ENCODE measurements around the gene CRELD1.
"Not testable (repeated sequence)": the region's sequence is repeated elsewhere in the genome, so short reads cannot be mapped to it uniquely, and the experiment has no call there.

Gene CRELD1

DNA sequence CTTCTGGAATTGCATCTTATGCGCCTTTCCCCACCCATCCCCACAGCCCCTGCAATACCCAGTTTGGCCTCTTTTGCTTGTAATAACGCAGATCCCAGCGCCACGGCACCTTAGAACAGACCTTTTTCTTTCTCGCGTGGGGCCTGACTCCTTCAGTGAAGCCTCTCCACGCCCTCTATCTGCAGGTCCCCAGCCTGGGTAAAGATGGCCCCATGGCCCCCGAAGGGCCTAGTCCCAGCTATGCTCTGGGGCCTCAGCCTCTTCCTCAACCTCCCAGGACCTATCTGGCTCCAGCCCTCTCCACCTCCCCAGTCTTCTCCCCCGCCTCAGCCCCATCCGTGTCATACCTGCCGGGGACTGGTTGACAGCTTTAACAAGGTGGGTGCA, 594 bp downstream of the CRELD1 start:
- no peak for DNase-seq (ENCODE audit: low read depth, low spot score)

- no peak for DNase-seq (ENCODE audit: low read depth, low spot score)
Measured at GRCh38 chr3:9934993-9935392, 1.4 kb downstream of the CRELD1 start.

DNA sequence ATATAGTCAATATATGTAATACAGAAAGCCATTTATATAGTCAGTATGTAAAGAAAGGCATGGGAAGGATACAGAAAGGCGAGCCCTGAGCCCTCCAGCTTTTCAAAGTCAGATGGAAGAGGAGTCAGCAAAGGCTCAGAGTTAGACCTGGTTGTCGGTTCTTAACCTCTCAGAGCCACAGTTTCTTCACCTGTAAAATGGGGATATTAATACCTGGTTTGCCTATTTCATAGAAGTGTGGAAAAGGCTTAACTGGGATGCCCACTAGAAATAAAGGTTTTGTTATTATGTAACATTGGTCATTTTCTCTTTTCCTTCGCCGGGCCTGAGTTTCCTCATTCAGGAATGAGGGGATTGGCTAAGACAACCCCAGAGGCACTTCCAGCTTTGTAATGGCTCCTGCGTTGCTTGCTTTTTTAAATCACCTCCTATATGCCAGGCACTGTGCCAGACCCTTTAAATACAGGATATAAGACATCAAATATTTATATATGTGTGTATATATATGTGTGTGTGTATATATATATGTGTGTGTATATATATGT, 2.4 kb downstream of the CRELD1 start:
- DNase-seq (ENCODE audit: low read depth, low spot score): no peak

- no peak for DNase-seq (ENCODE audit: low read depth, low spot score)
Measured at GRCh38 chr3:9937486-9938238, 4.0 kb downstream of the CRELD1 start.

DNA sequence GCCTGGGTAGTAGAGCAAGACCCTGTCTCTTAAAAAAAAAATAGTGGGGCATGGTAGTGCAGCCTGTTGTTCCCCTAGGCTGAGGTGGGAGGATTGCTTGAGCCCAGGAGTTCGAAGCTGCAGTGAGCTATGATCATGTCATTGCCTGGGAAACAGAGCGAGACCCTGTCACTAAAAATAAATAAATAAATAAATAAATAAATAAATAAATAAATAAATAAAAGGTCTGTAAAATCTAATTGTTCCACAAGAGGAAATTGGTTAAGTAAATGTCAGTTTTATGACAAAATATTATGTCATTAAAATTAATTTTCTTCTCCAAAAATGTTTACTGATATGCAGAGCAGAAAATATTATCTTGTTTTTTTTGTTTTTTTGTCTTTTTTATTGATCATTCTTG, 5.3 kb downstream of the CRELD1 start:
- no peak for DNase-seq (ENCODE audit: low read depth, low spot score)

DNA sequence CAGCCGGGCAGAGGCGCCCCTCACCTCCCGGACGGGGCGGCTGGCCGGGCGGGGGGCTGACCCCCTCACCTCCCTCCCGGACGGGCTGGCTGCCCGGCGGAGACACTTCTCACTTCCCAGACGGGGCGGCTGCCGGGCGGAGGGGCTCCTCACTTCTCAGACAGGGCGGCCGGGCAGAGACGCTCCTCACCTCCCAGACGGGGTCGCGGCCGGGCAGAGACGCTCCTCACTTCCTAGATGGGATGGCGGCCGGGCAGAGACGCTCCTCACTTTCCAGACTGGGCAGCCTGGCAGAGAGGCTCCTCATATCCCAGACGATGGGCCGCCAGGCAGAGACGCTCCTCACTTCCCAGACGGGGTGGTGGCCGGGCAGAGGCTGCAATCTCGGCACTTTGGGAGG, 6.3 kb downstream of the CRELD1 start:
- DNase-seq (ENCODE audit: low read depth, low spot score): not testable (repeated sequence)

GRCh38 chr3:9940746-9941145, 7.1 kb downstream of the CRELD1 start:
- no peak for DNase-seq (ENCODE audit: low read depth, low spot score)

DNA sequence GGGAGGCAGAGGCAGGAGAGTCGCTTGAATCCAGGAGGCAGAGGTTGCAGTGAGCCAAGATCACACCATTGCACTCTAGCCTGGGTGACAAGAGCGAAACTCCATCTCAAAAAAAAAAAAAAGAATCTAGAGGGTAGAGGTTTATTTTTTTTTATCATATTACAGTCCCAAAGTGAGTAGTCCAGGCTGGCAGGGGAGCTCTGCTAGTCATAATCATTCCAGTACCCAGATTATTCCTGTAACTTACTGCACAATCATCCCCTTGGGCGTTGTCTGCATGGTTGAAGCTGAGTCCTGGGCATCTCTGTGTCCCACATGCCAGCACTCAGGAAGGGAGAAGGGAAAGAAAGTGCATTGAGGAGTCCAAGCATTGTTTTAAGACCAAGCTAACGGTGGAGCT, 8.5 kb downstream of the CRELD1 start:
- no peak for DNase-seq (ENCODE audit: low read depth, low spot score)

DNA sequence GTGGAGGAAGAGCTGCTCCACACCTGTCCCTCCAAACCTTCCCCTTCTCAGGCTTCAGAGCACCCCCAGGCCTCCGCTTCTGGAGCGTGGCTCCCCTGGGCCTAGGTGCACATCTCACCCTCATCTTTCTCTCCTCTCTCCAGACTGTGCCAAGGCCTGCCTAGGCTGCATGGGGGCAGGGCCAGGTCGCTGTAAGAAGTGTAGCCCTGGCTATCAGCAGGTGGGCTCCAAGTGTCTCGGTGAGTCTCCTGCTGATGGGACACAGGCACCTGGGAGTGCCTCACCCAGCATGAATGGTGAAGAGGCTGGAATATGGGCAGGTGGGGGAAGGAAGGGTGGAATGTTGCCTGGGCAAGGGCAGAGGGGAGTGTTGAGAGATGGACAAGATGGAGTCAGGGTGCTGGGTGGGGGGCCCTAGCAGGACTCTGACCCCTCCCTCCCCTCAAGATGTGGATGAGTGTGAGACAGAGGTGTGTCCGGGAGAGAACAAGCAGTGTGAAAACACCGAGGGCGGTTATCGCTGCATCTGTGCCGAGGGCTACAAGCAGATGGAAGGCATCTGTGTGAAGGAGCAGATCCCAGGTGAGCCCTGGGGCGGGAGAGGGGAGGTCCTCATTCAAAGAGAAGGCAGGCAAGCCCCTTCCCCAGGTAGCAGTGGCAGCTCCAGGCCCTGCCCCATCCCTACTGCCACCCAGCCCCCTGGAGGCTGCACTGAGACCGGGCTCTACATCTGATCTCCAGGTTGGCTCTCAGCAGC, 9.5 kb downstream of the CRELD1 start:
- no peak for DNase-seq (ENCODE audit: low read depth, low spot score)

- no peak for DNase-seq (ENCODE audit: low read depth, low spot score)
Measured at GRCh38 chr3:9944271-9944670, 10.6 kb downstream of the CRELD1 start.

DNA sequence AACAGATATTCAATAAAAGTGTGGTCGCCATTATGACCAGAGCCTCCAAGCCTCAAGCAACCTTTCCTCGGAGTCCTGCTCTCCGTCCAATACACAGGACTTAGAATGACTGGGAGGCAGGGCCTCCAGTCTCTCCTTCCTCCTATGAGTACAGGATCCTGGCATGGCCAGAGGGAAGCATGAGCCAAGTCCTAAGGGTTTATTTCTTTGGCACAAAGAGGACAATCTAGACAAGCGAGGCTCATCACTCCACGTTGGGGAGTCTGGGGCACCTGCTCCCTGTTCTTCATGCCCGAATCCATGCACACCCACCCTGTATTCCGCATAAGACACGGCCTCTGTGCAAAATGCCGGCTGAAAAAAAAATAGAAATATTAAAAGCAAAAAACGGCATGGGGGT, 11.7 kb downstream of the CRELD1 start:
- DNase-seq (ENCODE audit: low read depth, low spot score): no peak

GRCh38 chr3:9946112-9947024, 12.7 kb downstream of the CRELD1 start:
- DNase-seq (ENCODE audit: low read depth, low spot score): no peak

DNA sequence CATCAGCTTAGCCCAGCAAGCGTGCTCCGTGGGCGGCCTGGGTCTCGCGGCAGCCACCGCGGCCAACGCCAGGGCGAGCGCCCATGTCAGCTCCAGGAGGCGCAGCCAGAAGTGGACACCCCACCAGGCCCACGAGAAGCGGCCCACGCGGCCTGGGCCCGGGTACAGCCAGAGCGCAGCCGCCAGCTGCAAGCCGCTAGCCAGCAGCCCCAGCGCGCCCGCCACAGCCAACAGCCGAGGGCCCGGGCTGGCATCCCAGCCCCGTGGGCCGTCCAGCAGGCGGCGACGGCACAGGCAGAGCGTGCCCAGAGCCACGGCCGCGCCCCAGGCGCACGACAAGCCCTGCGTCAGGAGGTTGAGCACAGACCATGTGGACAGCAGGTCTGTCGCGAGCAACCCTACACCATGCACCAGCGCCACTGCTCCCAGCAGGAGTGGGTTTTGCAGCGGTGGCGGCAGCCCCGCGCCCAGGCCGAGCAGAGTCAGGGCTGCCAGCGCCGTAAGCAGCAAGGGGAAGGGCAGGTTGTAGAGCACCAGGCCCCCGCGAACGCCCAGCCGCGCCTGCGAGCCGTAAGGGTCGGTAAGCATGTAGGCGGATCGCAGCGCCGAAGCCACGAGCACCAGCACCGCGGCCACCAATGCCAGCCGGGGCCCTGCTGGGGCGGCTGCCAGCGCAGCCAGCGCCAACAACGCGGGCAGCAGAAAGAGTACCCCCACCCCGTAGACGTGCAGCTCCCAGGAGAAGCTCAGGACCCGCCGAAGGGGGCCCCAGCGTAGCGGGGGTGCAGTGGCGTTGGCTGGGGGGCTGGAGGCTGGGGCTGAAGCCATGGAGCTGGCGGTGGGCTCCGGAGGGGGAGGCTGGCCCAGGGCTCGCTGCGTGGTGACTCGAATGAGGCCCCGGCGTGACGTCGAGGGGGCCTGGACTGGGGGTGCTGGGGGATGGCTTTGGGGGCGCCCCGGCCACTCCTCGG, 13.7 kb downstream of the CRELD1 start:
- no peak for DNase-seq (ENCODE audit: low read depth, low spot score)

GRCh38 chr3:9948586-9948985, 15.0 kb downstream of the CRELD1 start:
- no peak for DNase-seq (ENCODE audit: low read depth, low spot score)

DNA sequence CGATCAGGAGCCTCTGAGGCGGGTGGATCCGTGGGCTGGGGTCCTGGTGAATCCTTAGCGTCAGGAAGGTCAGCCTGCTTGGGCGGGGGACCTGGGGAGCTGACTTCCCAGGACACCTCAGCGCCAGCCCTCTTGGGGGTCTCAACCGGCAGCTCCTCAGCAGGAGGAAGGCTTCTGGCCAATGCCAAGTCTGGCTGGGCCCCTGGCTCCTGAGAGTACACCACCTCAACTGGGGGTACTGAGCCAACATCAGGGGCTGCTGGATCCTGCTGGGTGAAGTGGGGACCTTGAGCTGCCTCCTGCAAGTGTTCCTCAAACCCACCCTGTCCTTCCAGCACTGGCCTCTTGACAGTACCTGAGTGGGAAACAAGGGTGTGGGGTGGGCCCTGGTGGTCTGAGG, 15.5 kb downstream of the CRELD1 start:
- DNase-seq (ENCODE audit: low read depth, low spot score): no peak

- no peak for DNase-seq (ENCODE audit: low read depth, low spot score)
Measured at GRCh38 chr3:9949626-9950025, 16.0 kb downstream of the CRELD1 start.

GRCh38 chr3:9951126-9951525, 17.5 kb downstream of the CRELD1 start:
- no peak for DNase-seq (ENCODE audit: low read depth, low spot score)

DNA sequence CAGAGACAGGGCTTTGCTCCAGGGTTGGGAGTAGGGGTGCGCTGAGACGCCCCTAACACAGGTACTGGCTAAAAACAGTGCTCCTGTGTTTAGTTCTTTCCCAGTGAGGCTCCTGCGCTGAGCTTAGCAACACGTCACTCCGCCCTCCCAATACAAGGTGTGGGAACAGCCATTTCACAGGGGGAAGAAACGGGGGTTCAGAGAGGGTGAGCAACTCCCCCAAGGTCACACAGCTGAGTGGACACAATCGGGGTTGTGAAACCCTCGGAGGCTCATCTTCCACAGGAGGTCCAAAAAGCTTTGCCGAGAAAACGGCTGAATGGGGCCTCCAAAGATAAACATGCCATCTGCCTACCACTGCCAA, 17.9 kb downstream of the CRELD1 start:
- no peak for DNase-seq (ENCODE audit: low read depth, low spot score)

DNA sequence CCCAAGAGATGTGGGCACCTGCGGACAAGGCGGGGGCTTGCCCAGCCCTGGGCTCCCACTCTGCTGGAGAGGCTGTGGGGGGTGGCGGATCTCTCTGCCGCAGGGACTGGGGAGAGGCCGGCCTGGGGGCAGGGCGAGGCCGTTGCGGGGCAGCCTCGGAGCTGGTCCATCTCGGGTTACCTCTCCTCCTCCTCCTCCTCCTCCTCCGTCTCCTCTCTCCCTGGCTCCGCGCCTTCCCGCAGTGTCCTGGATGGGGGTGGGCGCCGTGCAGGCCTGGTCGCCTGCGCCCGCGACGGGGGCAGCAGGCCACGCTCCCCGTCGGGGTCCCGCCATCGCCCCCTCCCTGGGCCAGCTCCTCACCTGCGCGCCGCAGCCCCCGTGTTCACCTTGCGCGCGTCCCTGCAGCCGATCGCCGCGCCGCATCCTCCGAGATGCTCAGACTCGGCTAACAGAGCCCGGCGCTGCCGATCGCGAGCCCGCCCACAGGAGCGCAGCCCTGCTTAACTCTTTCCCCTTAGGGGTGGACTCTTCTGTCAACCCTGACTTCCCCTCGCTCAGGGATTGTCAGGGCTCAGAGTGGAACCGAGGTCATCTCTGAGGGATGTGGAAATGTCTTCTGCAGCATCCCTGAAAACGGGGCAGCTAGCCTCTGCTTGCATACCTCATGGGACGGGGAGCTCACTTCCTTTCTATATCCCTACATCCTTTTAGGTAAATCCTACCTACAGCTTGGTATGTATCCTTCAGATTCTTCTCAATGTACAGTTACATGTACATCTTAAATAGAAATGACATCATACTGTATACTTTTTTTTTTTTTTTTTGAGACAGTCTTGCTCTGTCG, 18.6 kb downstream of the CRELD1 start, which contains the start of gene PRRT3:
Gene PRRT3, minus strand, starts transcription at position 447 of the 844 bp plus-strand sequence. CDS start 2,293 bp downstream, outside the sequence.
- no peak for DNase-seq (ENCODE audit: low read depth, low spot score)

DNA sequence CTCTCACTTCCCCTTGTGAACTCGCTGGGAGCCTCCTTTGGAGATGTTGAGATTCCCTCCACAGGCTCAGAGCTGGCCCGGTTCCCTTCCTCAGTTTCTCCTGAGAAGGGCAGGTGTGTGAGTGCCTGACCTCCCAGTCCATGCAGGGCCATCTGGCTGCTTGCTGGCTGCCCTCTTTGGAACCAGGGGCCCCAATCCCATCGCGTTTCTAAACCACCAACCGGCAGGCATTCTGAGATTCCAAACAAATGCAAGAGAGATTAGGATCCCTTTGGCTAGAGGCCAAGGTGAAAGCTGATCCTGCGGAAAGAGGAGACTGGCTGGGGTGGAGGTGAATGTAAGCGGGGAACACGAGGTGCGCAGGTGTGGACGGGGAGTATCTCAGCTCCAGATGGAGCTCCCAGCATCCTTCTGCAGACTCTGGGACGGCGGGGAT, 21.5 kb downstream of the CRELD1 start:
- DNase-seq (ENCODE audit: low read depth, low spot score): no peak
